ENCODE results near the gene C19orf85.

C19orf85 gene

GRCh38 chr19:55474269-55475265, 10.0 kb upstream of the C19orf85 start:
- DNase-seq, result no peak

GRCh38 chr19:55473225-55474012, 8.9 kb upstream of the C19orf85 start:
- no peak for DNase-seq

DNA sequence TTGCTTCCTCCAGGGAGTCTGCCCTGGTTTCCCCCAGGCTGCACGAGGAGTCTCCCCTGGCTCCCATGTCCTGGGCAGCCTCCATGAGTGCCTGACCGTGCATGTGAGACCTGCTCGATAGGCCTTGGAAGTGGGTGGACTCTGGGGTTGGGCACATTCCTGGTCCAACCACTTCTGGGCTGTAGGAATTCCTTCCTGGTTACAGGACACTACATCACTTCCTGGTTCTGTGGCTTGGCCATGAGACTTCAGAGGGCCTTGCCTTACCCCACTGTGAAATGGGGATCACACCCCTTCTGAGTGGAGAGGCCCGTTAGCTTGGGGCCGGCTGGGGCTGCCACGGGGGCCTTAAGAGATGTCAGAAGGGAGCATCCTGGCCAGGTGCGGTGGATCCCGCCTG, 7.9 kb upstream of the C19orf85 start:
- DNase-seq, result no peak

DNA sequence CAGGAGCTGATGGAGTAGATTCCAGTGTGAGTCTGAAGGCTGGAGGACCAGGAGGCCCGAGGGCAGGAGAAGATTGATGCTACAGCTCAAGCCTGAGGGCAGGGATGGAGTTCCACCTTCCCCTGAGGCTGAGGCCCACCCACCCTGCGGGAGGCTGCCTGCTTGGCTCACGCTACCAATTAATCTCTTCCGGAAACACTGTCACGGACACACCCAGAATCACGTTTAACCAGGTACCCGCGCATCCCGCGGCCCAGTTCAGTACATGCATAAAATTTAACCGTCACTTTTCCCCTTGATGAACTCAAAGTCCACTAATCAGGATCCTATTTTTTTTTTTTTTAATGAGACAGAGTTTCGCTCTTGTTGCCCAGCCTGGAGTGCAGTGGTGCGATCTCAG, 6.7 kb upstream of the C19orf85 start:
- DNase-seq, result no peak

DNA sequence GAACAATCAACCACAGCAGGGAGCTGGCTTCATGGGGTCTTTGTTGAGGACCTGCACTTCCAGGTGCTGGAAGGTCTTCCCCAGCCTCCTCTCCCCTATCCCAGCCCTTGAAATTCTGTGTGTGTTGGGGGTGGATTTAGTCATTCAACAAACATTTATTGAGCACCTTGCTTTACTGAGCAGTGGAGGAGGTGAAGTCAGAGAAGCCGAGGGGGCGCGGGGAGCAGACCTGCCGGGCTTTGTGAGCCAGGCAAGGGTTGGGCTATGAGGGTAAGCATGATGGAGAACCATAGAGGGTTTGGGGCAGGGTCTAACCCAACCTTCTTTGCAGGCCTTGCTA, 3.5 kb upstream of the C19orf85 start:
- no peak for DNase-seq

DNA sequence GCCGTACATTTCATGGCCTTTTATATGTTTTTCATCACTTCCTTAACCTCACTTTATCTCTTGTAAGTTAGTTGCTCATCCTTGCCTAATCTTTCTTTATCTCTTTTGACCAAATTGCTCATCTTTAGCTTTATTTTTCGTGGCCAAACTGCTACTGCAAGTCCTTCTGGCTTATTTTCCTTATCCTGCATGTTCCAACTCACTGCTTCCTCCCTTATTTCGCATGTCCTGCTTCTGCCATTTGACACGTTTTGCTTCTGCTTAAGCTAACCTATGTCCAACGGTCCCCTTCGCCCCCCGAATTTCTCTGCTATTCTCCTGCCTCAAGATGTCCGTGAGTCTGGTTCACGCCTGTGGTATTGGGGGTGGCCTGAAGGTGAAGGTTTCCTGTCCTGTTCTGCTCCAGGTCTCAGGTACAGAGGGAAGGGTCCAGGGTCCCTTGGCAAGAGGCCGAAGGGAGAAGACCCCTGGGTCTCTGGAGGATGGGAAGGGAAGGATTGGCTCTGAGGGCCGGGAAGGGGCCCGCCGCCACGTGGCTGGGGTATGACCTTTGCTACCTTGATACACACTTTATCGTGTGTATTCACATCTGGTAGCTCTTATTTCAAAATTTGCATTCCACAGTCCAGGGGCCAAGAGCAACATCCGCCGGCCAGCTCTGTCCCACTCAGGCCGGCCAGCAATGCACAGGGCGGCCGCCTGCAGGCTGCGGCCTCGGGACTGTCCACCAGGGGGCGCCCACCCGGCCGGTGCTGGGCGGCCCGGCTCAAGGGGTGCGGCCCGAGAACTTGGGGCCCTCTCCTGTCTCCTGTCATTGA, 2.9 kb upstream of the C19orf85 start:
- peak; percentile 43 to 51 for DNase-seq

DNA sequence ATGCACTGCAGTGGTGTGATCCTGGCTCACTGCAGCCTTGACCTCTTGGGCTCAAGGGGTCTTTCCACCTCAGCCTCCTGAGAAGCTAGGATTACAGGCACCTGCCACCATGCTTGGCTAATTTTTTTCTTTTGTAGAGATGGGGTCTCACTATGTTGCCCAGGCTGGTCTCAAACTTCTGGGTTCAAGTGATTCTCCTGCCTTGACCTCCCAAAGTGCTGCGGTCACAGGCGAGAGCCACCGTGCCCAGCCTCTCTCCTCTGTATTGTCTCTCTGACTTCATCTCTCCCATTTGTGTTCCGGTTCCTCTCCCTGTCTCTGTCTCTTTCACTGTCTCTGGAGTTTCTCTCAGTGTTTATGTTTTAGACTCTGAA, 1.7 kb upstream of the C19orf85 start:
- DNase-seq, result no peak

GRCh38 chr19:55465460-55466240, 1.1 kb upstream of the C19orf85 start:
- no peak for DNase-seq

DNA sequence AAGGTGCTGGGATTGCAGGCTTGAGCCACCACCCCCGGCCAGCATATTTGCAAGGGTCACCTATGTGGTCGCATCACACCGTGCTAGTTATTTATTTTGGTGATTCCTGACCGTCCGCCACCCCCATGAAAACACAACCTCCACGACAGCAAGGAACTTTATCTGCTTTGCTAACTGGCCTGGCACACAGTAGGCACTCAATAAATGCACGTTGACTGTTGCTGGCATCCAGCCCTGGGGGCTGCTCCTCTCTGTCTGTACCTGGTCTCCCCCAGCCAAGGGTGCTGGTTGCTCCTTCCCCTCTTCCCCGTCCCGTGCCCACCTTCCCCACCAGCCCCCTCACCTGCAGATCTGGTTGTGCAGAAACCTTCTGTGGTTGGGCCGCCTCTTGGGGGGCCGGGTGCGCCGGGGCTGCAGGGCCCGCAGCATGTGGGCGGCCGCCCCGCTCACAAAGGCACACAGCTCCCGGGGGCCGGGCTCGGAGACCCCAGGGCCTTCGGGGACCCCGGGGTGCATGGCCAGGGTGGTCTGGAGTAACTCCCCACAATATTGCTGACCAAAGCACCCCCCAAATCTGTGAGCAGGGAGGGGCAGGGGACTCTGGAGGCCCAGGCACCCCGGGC, 401 bp downstream of the C19orf85 start:
- no peak for DNase-seq

DNA sequence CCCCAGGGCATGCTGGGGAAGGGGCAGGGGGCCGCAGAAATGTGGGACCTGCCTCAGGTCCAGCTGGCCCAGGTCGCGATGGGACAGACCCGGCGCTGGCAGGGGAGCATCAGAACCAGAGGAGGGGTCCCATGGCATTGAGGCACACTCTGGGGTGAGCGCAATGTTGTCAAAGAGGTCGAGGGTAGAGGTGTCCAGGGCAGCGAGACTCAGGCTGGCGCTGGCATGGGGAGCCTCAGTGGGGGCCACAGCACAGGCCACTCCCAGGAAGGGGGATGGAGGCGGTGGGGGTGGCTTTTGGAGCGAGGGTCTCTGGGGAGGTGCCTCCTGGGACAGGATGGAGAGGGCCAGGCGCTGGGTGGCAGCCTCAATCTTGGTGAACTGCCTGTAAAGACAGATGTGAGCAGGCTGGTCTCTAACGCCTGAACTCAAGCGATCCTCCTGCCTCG, 944 bp downstream of the C19orf85 start:
- no peak for DNase-seq

GRCh38 chr19:55462722-55463121, 1.8 kb downstream of the C19orf85 start:
- no peak for DNase-seq

GRCh38 chr19:55461974-55462626, 2.5 kb downstream of the C19orf85 start:
- DNase-seq, result no peak

DNA sequence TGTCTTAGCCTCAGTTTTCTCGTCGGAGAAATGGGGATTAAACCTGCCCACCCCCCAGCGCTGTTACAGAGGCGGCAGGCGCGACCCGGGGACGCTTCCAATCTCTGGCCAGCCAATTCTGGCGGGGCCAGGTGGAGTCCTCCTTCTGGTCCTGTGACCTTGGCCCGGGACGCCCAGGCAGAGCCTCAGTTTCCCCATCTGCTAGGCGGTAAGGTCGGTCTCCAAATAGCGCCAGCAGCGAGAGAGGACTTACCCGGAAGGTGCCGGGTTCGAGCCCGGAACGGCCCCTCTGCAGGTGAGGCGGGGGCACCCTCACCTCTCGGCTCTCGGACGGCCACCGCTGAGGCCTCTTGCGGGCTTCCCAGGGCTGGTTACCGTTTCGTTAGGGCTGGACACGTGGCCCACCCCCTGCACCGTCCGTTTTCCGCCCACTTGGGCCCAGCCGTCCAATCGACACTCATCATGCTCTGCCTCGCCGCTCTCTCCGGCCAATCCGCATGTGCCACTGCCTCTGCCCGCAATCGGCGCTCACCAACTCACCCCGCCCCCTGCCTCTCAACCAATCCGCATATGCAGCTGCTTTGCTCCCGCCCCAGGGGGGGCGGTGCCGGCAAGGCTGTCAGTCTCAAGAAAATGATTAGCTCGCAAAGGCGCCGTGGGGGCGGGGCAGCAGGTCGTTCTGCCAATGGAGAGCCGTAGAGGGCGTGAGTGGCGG, 3.1 kb downstream of the C19orf85 start, which contains the start of gene ISOC2:
Gene ISOC2, minus strand, starts transcription at position 384 of the 715 bp plus-strand sequence. CDS start 5,156 bp downstream, outside the sequence.
- DNase-seq, result peak; percentile 100

- DNase-seq, result peak; percentile 28 to 35
These were observed 3.8 kb downstream of the C19orf85 start for GRCh38 chr19:55460670-55461258.

GRCh38 chr19:55459950-55460657, 4.4 kb downstream of the C19orf85 start:
- no peak for DNase-seq

DNA sequence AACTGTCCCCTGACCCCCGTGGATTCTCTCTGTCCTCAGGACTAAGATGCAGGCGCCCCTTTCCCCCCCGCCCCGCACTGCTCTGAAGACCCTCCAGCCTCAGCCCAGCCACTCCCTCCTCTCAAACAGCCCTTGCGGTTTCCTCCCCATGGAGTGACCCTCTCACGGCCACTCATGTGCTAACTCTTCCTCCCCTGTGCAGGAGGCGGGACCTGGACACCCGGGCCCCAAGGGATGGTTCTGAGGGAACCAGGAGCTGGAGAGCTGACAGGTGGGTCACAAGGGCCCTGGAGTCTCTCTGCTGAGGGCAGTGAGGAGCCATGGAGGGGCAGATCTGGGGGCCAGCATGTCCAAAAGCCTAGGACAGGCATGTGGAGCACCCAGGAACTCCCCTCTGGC, 5.0 kb downstream of the C19orf85 start:
- DNase-seq, result no peak

DNA sequence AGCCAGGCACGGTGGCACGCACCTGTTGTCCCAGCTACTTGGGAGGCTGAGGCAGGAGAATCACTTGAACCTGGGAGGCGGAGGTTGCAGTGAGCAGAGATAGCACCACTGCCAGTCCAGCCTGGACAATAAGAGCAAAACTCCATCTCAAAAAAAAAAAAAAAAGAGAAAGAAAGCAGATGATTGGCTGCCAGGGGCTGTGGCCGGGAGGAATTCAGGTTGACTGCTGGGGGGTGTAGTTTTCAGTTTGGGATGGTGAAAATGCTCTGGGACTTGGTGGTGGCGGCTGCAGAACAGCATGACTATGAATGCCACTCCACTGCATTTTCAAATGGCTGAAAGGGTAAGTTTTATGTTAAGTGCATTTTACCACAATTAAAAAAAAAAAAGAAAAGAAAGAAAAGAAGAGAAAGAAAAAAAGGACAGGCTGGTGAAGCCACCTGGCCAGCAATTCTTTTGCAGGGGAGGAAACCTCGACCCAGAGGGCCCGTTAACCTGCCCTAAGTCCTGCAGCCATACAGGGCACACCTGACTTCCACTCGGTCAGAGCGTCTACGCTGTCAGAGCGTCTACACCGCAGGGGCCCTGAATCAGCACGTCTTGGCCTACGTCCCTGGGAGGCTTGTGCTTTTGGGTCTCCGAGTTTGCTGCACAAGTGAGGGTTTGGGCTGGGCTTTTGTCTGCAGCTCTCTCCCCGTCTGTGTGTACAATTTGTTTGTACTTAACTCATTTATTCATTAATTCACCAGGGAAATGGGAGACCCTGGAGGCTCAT, 6.7 kb downstream of the C19orf85 start:
- DNase-seq, result no peak

DNA sequence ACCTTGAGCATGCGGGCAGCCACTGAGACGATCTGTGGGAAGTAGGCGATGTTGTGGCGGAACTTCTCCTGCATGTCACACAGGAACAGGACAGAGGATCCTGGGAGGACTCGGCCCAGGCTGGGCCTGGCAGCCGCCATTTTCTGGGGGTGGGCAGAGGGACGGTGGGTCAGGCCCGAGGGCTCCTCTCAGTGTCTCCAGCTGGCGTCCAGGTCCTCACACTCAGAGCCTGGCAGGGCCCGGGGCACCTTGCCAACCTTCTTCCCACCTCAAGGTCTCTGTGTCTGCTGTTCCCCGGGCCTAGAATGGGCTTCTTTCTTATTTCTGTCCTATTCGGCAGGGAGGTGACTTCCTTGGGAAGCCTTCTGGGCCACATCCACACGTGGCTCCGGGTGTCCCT, 8.2 kb downstream of the C19orf85 start:
- no peak for DNase-seq
